ENCODE results near the gene DUSP16.

DUSP16 gene

GRCh38 chr12:12470751-12471306 is 91.8 kb downstream of the DUSP16 start:
- no peak for TF ChIP-seq CTCF (IDR thresholded peaks at IDR 0.05; ENCODE audit: low read depth, low read length, missing control alignments)
- no peak for DNase-seq (ENCODE audit: low read depth)
- no peak overlapping the region for H3K4me3 ChIP-seq (ENCODE audit: low read depth, low read length)

- no peak overlapping the region for H3K4me3 ChIP-seq (ENCODE audit: low read depth, low read length)
- TF ChIP-seq CTCF (IDR thresholded peaks at IDR 0.05; ENCODE audit: low read depth, low read length, missing control alignments): no peak
- DNase-seq (ENCODE audit: low read depth): no peak
Observed at GRCh38 chr12:12469386-12469785, 93.3 kb downstream of the DUSP16 start.

GRCh38 chr12:12468575-12468974 is 94.1 kb downstream of the DUSP16 start:
- no peak overlapping the region for H3K4me3 ChIP-seq (ENCODE audit: low read depth, low read length)
- DNase-seq (ENCODE audit: low read depth): no peak
- TF ChIP-seq CTCF (IDR thresholded peaks at IDR 0.05; ENCODE audit: low read depth, low read length, missing control alignments): no peak

- no peak for TF ChIP-seq CTCF (IDR thresholded peaks at IDR 0.05; ENCODE audit: low read depth, low read length, missing control alignments)
- H3K4me3 ChIP-seq (ENCODE audit: low read depth, low read length): no peak overlapping the region
- no peak for DNase-seq (ENCODE audit: low read depth)
Observed at GRCh38 chr12:12467688-12468261, 94.9 kb downstream of the DUSP16 start.

GRCh38 chr12:12467264-12467663 is 95.4 kb downstream of the DUSP16 start:
- no peak for TF ChIP-seq CTCF (IDR thresholded peaks at IDR 0.05; ENCODE audit: low read depth, low read length, missing control alignments)
- DNase-seq (ENCODE audit: low read depth): no peak
- H3K4me3 ChIP-seq (ENCODE audit: low read depth, low read length): no peak overlapping the region

- H3K4me3 ChIP-seq (ENCODE audit: low read depth, low read length): no peak overlapping the region
- DNase-seq (ENCODE audit: low read depth): no peak
- no peak for TF ChIP-seq CTCF (IDR thresholded peaks at IDR 0.05; ENCODE audit: low read depth, low read length, missing control alignments)
Observed at GRCh38 chr12:12466157-12466556, 96.5 kb downstream of the DUSP16 start.

- no peak for DNase-seq (ENCODE audit: low read depth)
- H3K4me3 ChIP-seq (ENCODE audit: low read depth, low read length): no peak overlapping the region
- TF ChIP-seq CTCF (IDR thresholded peaks at IDR 0.05; ENCODE audit: low read depth, low read length, missing control alignments): no peak
Observed at GRCh38 chr12:12465522-12465921, 97.1 kb downstream of the DUSP16 start.

Measured in GM12864 (cell line).